LNCaP clone FGC (cell line): Measurements from ENCODE around the gene ANGPTL8.

Experiments
- DNase-seq: peaks from one replicate; pipeline ENCODE4 v3.0.0-alpha.2; 2011; ENCODE audit warnings: low read depth
- H3K4me3 ChIP-seq: 2 replicates; pipeline ENCODE4 v1.5.1; 2011; ENCODE audit warnings: mild to moderate bottlenecking, low read depth, low read length, control low read depth
- TF ChIP-seq, protein P1 (sequence below): IDR thresholded peaks from 2 replicates; pipeline ENCODE4 v1.5.1; 2012; ENCODE audit warnings: mild to moderate bottlenecking; ENCODE audit not compliant: control insufficient read depth, insufficient read depth; ENCODE audit errors: extremely low read depth

ANGPTL8 gene

DNA sequence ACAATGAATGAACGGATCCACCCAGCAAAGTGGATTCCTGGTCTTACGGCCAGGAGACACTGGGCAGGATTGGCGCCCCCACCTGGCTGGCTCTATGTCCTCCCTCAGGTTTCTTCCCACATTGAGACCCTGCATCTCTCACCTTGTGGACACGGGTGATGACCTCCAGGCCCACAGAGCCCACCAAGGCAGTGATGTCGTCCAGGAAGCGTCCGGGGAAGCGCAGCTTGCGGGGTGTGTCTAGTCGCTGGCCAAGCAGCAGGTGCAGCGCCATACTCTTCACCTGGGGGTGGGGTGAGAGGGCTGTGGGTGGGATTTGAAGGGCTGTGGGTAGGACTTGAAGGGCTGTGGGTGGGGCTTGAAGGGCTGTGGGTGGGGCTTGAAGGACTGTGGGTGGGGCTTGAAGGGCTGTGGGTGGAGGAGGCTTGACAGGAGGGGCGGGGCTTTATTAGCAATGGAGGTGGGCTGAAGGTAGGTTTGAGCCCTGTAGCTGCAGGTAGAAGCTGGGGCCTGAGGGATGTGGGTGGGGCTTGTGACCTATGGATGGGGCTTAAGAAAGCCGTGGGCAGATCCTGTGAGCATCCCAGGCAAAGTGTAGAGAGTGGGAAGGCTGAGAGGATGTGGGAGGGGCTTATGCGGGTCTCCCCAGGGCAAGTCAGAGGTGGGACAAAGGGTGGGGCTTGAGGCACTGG lies 12.1 kb upstream of the ANGPTL8 start:
- TF ChIP-seq, protein P1, sequence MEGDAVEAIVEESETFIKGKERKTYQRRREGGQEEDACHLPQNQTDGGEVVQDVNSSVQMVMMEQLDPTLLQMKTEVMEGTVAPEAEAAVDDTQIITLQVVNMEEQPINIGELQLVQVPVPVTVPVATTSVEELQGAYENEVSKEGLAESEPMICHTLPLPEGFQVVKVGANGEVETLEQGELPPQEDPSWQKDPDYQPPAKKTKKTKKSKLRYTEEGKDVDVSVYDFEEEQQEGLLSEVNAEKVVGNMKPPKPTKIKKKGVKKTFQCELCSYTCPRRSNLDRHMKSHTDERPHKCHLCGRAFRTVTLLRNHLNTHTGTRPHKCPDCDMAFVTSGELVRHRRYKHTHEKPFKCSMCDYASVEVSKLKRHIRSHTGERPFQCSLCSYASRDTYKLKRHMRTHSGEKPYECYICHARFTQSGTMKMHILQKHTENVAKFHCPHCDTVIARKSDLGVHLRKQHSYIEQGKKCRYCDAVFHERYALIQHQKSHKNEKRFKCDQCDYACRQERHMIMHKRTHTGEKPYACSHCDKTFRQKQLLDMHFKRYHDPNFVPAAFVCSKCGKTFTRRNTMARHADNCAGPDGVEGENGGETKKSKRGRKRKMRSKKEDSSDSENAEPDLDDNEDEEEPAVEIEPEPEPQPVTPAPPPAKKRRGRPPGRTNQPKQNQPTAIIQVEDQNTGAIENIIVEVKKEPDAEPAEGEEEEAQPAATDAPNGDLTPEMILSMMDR = no peak
- DNase-seq = no peak
- no peak overlapping the region for H3K4me3 ChIP-seq

DNA sequence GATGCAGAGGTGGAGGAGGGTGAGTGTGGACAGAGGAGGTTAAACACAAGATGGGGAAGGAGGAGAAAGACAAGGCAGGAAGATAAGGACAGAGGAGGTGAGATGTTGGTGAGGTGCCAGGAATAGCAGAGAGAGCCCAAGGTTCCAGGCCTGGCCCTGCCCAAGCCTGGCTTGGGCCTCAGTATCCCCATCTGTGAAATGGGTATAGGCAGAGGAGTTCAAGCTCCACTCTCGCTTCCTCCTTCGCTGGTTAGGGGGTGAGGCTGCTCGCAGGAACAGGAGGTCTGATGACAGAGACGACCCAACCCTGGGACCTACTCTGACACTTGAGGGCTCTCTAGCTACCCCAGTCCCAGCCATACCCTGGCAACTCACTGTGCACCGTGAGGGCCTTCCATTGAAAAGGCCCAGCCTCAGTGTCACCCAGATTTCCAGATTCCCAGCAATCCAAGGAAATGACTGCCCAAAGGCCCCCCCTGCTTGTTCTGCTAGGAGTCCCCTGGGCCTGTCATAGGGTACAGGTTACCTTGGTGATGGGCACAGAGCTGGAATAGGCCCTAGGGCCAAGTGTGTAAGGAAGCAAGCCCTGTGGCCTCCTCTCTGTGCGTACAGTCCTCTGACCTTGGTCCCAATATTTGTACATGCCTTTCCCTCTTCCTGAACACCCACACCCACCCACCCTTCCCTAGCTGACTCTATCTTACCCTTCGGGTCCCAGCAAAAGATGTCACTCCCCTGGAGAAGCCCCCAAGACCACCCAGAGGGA lies 8.6 kb upstream of the ANGPTL8 start:
- DNase-seq = no peak
- H3K4me3 ChIP-seq = no peak overlapping the region
- TF ChIP-seq, protein P1 = no peak

DNA sequence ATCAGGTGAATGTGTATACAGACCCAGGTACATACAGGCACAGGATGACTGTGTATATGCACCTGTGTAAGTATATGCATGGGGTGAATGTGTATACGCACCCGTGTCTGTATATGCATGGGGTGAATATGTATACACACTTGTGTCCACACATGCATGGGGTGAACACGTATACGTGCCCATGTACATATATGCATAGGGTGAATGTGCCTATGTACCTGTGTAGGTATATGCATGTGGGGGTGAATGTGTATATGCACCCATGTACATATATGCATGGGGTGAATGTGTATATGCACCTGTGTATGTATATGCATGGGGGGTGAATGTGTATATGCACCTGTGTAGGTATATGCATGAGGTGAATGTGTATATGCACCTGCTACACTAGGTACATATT lies 6.9 kb upstream of the ANGPTL8 start:
- H3K4me3 ChIP-seq = no peak overlapping the region
- no peak for DNase-seq
- TF ChIP-seq, protein P1 = no peak

DNA sequence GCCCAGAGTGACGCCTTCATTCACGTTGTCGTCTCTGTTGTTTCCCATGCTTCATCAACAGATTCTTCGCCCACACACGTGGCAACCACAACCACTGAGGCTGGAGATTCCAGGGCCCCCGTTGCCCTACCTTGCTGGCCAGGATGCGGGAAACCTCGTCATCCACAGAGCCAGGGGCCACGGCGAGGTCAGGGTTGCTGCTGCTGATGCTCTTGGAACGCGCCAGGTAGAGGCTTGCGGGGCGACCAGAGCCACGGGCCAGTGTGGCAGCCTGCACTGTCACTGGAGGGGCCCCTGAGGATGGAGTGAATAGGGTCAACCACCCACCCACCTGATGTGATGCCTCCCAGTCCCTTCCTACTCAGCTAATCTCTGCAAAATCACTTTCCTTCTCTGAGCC lies 6.3 kb upstream of the ANGPTL8 start:
- H3K4me3 ChIP-seq = no peak overlapping the region
- no peak for DNase-seq
- TF ChIP-seq, protein P1 = no peak

DNA sequence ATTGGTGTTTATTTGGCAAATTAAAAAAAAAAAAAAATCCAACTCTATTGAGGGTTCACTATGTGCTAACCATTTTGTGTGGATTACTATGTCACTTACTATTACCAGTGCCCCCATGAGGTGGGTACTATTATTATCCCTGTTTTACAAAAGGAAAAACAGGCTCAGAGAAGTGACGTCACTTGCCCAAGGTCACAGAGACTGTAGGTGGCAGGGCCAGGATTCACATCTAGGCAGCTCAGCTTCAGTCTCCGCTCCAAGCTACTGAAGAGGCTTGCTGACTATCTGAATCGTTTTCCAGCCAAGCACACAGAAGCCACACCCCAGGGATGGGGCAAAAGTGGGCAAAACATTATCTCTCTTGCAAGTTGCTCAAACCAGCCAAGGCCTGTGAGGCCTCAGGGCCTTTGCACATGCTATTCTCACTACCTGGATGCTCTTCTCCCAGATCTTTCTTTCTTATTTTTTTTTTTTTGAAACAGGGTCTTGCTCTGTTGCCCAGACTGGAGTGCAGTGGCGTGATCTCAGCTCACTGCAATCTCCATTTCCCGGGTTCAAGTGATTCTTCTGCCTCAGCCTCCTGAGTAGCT lies 4.8 kb upstream of the ANGPTL8 start:
- no peak for DNase-seq
- no peak overlapping the region for H3K4me3 ChIP-seq
- TF ChIP-seq, protein P1 = no peak

DNA sequence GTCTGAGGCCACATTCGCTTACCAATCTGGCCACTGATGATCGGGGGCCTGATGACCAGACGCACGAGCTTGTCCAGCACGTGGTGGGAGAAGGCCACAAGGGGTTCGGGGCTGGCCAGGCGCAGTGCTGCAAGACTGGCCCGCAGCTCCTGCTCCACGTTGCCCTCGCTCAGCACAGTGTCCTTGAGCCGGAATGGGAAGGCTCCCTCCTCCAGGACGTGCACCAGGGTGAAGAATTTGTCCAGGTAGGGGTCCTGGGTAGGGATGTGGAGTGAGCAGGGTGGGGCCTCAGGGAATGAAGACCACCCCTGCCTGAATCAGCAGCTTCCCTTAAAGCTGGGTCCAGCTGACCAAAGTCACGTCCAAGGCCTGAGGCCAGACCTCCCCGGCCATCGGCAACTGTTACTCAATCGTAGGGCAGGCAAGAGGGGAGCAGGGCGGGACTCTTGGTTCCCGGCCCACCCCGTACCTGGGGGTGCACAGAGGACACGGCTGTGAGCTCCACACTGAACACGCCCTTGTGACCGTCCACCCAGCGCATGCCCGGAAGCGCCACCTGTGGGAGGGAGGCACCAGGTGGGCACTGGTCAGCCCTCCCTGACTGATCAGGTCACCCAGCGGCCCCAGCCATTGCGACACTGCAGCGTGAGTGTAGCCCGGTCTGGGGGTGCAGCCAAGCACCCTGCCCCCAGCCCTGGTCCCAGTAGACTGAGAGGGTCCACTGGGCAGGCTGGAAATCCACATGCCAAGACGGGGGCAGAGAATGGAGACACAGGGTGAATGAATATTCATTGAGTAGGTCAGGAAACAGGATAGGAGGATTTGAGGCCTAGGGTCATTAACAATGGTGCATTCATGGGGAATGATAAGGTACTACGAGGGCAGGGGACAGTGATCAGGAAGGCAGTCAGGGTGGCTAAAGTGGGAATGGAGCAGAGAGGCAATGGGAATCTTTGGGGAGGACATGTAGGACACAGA lies 2.8 kb upstream of the ANGPTL8 start:
- H3K4me3 ChIP-seq = no peak overlapping the region
- TF ChIP-seq, protein P1 = no peak
- DNase-seq = no peak
